WTC11 (cell line): ENCODE measurements around the gene GPC5. TPM values are rescaled to one million over a fixed set of nuclear protein-coding genes. Genes with fewer than 3 reads are reported as not detected.

ENCODE experiments used
- ATAC-seq: fragments of 200-7000 bp; cut with Tn5 transposase; 2 replicates; pipeline ENCODE4 v1.10.0; 2021; ENCODE audit warnings: mild to moderate bottlenecking, moderate library complexity
- CTCF ChIA-PET: fragments of 300-600 bp; sonication (Branson Sonifier 250); formaldehyde crosslinking; loops from one replicate; lab custom pipeline; 2021; ENCODE audit warnings: antibody characterized with exemption; lab: Charles Lee
- POLR2A ChIA-PET: fragments of 350-600 bp; sonication (Branson Sonifier 250); formaldehyde crosslinking; loops from one replicate; lab custom pipeline; 2021; ENCODE audit warnings: antibody characterized with exemption; lab: Charles Lee
- DNase-seq: peaks from one replicate; pipeline ENCODE4 v3.0.0; 2021; ENCODE audit warnings: low spot score
- H3K27ac Mint-ChIP-seq: 2 replicates; pipeline ENCODE4 v1.8.0; 2021; ENCODE audit warnings: mixed read lengths
- H3K27me3 Mint-ChIP-seq: 2 replicates; pipeline ENCODE4 v1.8.0; 2021; ENCODE audit warnings: low read depth, mild to moderate bottlenecking, moderate library complexity, mixed read lengths
- H3K36me3 Mint-ChIP-seq: 2 replicates; pipeline ENCODE4 v1.8.0; 2021; ENCODE audit warnings: mixed read lengths
- H3K4me1 Mint-ChIP-seq: 2 replicates; pipeline ENCODE4 v1.8.0; 2022; ENCODE audit warnings: mixed read lengths
- H3K4me3 Mint-ChIP-seq: 2 replicates; pipeline ENCODE4 v1.8.0; 2021; ENCODE audit warnings: mild to moderate bottlenecking, moderate library complexity, mixed read lengths
- H3K9me3 Mint-ChIP-seq: 2 replicates; pipeline ENCODE4 v1.8.0; 2021; ENCODE audit warnings: mixed read lengths
- FOXJ3 ChIP-seq: sonication (generic); formaldehyde crosslinking; IDR thresholded peaks from 2 replicates; pipeline ENCODE4 v1.9.0; 2021; ENCODE audit warnings: missing genetic modification reagents, mild to moderate bottlenecking, borderline replicate concordance
- FOXK1 ChIP-seq: sonication (generic); formaldehyde crosslinking; IDR thresholded peaks from 2 replicates; pipeline ENCODE4 v1.8.0; 2022; ENCODE audit warnings: mild to moderate bottlenecking, moderate library complexity, missing genetic modification reagents
- HMGA2 ChIP-seq: fragments of 250-450 bp; sonication (Bioruptor Pico); IDR thresholded peaks from 2 replicates; pipeline ENCODE4 v1.4.0; 2021; ENCODE audit warnings: mild to moderate bottlenecking, moderate library complexity
- MYBL2 ChIP-seq: sonication (generic); formaldehyde crosslinking; IDR thresholded peaks from 2 replicates; pipeline ENCODE4 v1.8.1; 2023; ENCODE audit warnings: mild to moderate bottlenecking, moderate library complexity, missing genetic modification reagents
- NR1H2 ChIP-seq: sonication (generic); formaldehyde crosslinking; IDR thresholded peaks from 2 replicates; pipeline ENCODE4 v1.9.0; 2021; ENCODE audit warnings: mild to moderate bottlenecking, moderate library complexity, missing genetic modification reagents
- SMAD3 ChIP-seq: sonication (generic); formaldehyde crosslinking; IDR thresholded peaks from 2 replicates; pipeline ENCODE4 v1.8.0; 2022; ENCODE audit warnings: missing genetic modification reagents, mild to moderate bottlenecking, borderline replicate concordance
- TEAD4 ChIP-seq: sonication (generic); formaldehyde crosslinking; IDR thresholded peaks from 2 replicates; pipeline ENCODE4 v1.8.0; 2022; ENCODE audit warnings: mild to moderate bottlenecking, missing genetic modification reagents
- ZNF219 ChIP-seq: sonication (generic); formaldehyde crosslinking; IDR thresholded peaks from 2 replicates; pipeline ENCODE4 v1.8.0; 2023; ENCODE audit warnings: missing genetic modification reagents, mild to moderate bottlenecking, borderline replicate concordance
- total RNA-seq: library from RNA; stranded (reverse); gene quantifications from 3 replicates; pipeline ENCODE4 v1.2.3, GENCODE V29; 2021
- TF ChIP-seq, protein P1 (sequence below): fragments of 250-450 bp; sonication (Bioruptor Pico); IDR thresholded peaks from 2 replicates; pipeline ENCODE4 v1.9.0; 2021; ENCODE audit warnings: mild to moderate bottlenecking, borderline replicate concordance
- TF ChIP-seq, protein P2 (sequence below): sonication (generic); formaldehyde crosslinking; IDR thresholded peaks from 2 replicates; pipeline ENCODE4 v1.8.0; 2023; ENCODE audit warnings: missing genetic modification reagents
- TF ChIP-seq, protein P3 (sequence below): sonication (generic); formaldehyde crosslinking; conservative IDR thresholded peaks from 2 replicates; pipeline ENCODE4 v1.8.1; 2023; ENCODE audit warnings: mild to moderate bottlenecking, low read depth, missing genetic modification reagents, moderate library complexity
- TF ChIP-seq, protein P4 (sequence below): sonication (generic); formaldehyde crosslinking; IDR thresholded peaks from 2 replicates; pipeline ENCODE4 v1.8.1; 2023; ENCODE audit warnings: mild to moderate bottlenecking, moderate library complexity, missing genetic modification reagents
- TF ChIP-seq, protein P5 (sequence below): fragments of 250-450 bp; sonication (Bioruptor Pico); IDR thresholded peaks from 2 replicates; pipeline ENCODE4 v1.9.0; 2021; ENCODE audit warnings: mild to moderate bottlenecking
- TF ChIP-seq, protein P6 (sequence below): fragments of 250-450 bp; sonication (Bioruptor Pico); IDR thresholded peaks from 2 replicates; pipeline ENCODE4 v1.9.0; 2021; ENCODE audit warnings: mild to moderate bottlenecking

GPC5 gene
- total RNA-seq, 1 experiment from 2014 or later = 0.46 TPM

DNA sequence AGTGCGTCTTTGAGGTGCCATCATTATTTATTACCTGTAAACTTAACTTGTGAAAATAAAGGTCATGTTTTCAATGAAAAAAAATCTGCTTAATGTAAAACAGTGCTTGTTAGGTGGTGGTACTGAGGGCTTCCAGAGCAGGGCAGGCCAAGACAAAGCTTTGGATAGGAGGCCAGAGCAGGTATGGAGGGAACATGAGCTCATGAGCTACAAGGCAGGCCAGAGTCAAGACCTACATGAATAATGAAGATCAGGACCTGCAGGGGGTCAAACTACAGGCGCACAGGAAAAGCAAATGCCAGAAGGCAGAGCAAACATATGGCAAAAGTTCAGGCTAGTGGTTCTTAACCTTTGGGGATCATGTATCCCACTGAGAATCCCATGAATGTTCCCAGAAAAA, 343.5 kb downstream of the GPC5 start (continued):
- TF ChIP-seq, protein P1, sequence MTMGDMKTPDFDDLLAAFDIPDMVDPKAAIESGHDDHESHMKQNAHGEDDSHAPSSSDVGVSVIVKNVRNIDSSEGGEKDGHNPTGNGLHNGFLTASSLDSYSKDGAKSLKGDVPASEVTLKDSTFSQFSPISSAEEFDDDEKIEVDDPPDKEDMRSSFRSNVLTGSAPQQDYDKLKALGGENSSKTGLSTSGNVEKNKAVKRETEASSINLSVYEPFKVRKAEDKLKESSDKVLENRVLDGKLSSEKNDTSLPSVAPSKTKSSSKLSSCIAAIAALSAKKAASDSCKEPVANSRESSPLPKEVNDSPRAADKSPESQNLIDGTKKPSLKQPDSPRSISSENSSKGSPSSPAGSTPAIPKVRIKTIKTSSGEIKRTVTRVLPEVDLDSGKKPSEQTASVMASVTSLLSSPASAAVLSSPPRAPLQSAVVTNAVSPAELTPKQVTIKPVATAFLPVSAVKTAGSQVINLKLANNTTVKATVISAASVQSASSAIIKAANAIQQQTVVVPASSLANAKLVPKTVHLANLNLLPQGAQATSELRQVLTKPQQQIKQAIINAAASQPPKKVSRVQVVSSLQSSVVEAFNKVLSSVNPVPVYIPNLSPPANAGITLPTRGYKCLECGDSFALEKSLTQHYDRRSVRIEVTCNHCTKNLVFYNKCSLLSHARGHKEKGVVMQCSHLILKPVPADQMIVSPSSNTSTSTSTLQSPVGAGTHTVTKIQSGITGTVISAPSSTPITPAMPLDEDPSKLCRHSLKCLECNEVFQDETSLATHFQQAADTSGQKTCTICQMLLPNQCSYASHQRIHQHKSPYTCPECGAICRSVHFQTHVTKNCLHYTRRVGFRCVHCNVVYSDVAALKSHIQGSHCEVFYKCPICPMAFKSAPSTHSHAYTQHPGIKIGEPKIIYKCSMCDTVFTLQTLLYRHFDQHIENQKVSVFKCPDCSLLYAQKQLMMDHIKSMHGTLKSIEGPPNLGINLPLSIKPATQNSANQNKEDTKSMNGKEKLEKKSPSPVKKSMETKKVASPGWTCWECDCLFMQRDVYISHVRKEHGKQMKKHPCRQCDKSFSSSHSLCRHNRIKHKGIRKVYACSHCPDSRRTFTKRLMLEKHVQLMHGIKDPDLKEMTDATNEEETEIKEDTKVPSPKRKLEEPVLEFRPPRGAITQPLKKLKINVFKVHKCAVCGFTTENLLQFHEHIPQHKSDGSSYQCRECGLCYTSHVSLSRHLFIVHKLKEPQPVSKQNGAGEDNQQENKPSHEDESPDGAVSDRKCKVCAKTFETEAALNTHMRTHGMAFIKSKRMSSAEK (CRISPR knock-in tag) = no peak
- no peak for TF ChIP-seq FOXJ3
- TF ChIP-seq TEAD4 = no peak
- TF ChIP-seq MYBL2 (CRISPR knock-in tag) = no peak
- TF ChIP-seq HMGA2 = no peak
- TF ChIP-seq FOXK1 (CRISPR knock-in tag) = no peak
- TF ChIP-seq, protein P2, sequence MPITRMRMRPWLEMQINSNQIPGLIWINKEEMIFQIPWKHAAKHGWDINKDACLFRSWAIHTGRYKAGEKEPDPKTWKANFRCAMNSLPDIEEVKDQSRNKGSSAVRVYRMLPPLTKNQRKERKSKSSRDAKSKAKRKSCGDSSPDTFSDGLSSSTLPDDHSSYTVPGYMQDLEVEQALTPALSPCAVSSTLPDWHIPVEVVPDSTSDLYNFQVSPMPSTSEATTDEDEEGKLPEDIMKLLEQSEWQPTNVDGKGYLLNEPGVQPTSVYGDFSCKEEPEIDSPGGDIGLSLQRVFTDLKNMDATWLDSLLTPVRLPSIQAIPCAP (CRISPR knock-in tag) = no peak
- TF ChIP-seq, protein P3, sequence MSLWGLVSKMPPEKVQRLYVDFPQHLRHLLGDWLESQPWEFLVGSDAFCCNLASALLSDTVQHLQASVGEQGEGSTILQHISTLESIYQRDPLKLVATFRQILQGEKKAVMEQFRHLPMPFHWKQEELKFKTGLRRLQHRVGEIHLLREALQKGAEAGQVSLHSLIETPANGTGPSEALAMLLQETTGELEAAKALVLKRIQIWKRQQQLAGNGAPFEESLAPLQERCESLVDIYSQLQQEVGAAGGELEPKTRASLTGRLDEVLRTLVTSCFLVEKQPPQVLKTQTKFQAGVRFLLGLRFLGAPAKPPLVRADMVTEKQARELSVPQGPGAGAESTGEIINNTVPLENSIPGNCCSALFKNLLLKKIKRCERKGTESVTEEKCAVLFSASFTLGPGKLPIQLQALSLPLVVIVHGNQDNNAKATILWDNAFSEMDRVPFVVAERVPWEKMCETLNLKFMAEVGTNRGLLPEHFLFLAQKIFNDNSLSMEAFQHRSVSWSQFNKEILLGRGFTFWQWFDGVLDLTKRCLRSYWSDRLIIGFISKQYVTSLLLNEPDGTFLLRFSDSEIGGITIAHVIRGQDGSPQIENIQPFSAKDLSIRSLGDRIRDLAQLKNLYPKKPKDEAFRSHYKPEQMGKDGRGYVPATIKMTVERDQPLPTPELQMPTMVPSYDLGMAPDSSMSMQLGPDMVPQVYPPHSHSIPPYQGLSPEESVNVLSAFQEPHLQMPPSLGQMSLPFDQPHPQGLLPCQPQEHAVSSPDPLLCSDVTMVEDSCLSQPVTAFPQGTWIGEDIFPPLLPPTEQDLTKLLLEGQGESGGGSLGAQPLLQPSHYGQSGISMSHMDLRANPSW = no peak
- TF ChIP-seq, protein P4, sequence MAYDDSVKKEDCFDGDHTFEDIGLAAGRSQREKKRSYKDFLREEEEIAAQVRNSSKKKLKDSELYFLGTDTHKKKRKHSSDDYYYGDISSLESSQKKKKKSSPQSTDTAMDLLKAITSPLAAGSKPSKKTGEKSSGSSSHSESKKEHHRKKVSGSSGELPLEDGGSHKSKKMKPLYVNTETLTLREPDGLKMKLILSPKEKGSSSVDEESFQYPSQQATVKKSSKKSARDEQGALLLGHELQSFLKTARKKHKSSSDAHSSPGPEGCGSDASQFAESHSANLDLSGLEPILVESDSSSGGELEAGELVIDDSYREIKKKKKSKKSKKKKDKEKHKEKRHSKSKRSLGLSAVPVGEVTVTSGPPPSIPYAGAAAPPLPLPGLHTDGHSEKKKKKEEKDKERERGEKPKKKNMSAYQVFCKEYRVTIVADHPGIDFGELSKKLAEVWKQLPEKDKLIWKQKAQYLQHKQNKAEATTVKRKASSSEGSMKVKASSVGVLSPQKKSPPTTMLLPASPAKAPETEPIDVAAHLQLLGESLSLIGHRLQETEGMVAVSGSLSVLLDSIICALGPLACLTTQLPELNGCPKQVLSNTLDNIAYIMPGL (CRISPR knock-in tag) = no peak
- TF ChIP-seq, protein P5, sequence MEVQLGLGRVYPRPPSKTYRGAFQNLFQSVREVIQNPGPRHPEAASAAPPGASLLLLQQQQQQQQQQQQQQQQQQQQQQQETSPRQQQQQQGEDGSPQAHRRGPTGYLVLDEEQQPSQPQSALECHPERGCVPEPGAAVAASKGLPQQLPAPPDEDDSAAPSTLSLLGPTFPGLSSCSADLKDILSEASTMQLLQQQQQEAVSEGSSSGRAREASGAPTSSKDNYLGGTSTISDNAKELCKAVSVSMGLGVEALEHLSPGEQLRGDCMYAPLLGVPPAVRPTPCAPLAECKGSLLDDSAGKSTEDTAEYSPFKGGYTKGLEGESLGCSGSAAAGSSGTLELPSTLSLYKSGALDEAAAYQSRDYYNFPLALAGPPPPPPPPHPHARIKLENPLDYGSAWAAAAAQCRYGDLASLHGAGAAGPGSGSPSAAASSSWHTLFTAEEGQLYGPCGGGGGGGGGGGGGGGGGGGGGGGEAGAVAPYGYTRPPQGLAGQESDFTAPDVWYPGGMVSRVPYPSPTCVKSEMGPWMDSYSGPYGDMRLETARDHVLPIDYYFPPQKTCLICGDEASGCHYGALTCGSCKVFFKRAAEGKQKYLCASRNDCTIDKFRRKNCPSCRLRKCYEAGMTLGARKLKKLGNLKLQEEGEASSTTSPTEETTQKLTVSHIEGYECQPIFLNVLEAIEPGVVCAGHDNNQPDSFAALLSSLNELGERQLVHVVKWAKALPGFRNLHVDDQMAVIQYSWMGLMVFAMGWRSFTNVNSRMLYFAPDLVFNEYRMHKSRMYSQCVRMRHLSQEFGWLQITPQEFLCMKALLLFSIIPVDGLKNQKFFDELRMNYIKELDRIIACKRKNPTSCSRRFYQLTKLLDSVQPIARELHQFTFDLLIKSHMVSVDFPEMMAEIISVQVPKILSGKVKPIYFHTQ (CRISPR knock-in tag) = no peak

DNA sequence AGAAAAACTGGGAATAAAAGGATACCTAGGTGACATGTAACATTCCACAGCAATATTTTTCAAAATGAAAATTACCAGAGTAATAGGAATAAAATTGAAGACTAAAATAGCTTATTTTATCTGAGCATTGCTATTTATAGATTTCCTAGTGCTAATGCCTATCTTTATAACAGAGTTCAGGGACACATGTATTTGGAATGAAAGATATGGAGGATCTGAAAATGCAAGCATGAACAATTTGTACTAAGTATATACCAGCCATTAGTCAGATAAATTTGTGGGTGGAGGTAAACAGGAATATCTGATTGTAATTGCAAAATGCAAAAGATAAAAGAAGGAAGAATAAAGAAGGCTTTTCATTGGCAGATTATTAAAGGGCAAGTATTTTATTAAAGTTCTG, 345.9 kb downstream of the GPC5 start:
- Mint-ChIP-seq H3K4me3 (no peak overlapping the region), H3K4me1 (peaks cover 16% of the 10 kb centered on the region), H3K27ac (no peak overlapping the region), H3K36me3 (no peaks in the 10 kb centered on the region), H3K9me3 (peaks cover 12% of the 10 kb centered on the region), H3K27me3 (no peaks in the 10 kb centered on the region)
- ATAC-seq (no peak), DNase-seq (no peak)
- CTCF ChIA-PET = interaction anchor here (1.0 kb wide), 1 partner anchor 38 kb away, joined by 3 read pairs; no protein-coding TSS in a partner anchor
- TF ChIP-seq NR1H2 (CRISPR knock-in tag) = no peak
- POLR2A ChIA-PET = no interaction called here

DNA sequence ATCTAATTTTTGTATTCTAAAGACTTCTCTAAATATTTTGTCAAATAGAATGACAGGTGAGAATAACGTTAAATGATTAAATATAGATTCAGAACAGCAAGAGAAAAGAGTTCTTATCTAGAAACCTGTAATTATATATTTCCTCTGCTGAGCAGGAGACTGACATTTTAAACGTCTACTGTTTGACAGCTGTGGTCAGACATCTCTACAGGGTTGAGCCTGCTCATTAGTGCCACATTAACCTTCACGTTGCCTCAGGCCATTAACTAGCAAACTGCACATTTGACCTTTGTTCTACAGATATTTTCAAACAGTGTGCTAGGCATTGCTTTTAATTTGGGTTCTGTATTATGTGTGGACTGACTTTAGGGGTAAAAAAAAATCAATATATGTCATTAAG, 347.5 kb downstream of the GPC5 start:
- H3K9me3 Mint-ChIP-seq = peaks cover 12% of the 10 kb centered on the region
- POLR2A ChIA-PET = no interaction called here
- DNase-seq (no peak), ATAC-seq (no peak)
- TF ChIP-seq ZNF219 (CRISPR knock-in tag) = no peak
- TF ChIP-seq, protein P3 = no peak
- no peak for TF ChIP-seq SMAD3 (CRISPR knock-in tag)
- TF ChIP-seq, protein P6, sequence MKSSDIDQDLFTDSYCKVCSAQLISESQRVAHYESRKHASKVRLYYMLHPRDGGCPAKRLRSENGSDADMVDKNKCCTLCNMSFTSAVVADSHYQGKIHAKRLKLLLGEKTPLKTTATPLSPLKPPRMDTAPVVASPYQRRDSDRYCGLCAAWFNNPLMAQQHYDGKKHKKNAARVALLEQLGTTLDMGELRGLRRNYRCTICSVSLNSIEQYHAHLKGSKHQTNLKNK (CRISPR knock-in tag) = no peak
- peaks cover 9% of the 10 kb centered on the region for H3K4me1 Mint-ChIP-seq
- no peaks in the 10 kb centered on the region for H3K36me3 Mint-ChIP-seq
- H3K27ac Mint-ChIP-seq = no peak overlapping the region
- no peak overlapping the region for H3K4me3 Mint-ChIP-seq
- CTCF ChIA-PET = no interaction called here
- no peaks in the 10 kb centered on the region; the same call in 1 of the 2 replicates for H3K27me3 Mint-ChIP-seq
